Adrenal gland (tissue), 12 donors: ENCODE measurements around the gene POFUT1. TPM values are rescaled to one million over a fixed set of nuclear protein-coding genes. Genes with fewer than 3 reads are reported as not detected.

Source experiments
- DNase-seq, 7 donors: peaks; one replicate each; pipeline ENCODE4 v3.0.0-alpha.2; 2019 to 2020
- H3K27ac ChIP-seq, 5 donors: fragments of 200-600 bp; sonication (generic) in 4 of 5; 1 replicate in 3 of 5; 2 replicates in 2 of 5; pipeline versions ENCODE4 v1.5.1 to v1.8.0; 2016 to 2020; ENCODE audit warnings: mild to moderate bottlenecking in 1 of 5
- H3K27me3 ChIP-seq: fragments of 200-600 bp; 2 replicates; pipeline ENCODE4 v1.8.0; 2021
- H3K36me3 ChIP-seq, 2 donors: fragments of 200-600 bp; replicated peaks in 1 of 2; 1 replicate in 1 of 2; 2 replicates in 1 of 2; pipeline versions ENCODE4 v1.5.1 to v1.8.0; 2018 to 2022
- H3K4me1 ChIP-seq, 2 donors: fragments of 200-600 bp; replicated peaks in 1 of 2; 1 replicate in 1 of 2; 2 replicates in 1 of 2; pipeline versions ENCODE4 v1.5.1 to v1.8.0; 2018 to 2021
- H3K4me3 ChIP-seq, 4 donors: fragments of 200-600 bp; sonication (generic) in 3 of 4; one replicate each; pipeline ENCODE4 v1.5.1; 2016 to 2018
- H3K9me3 ChIP-seq, 3 donors: fragments of 200-600 bp; sonication (generic) in 1 of 3; replicated peaks in 1 of 3; 1 replicate in 2 of 3; 2 replicates in 1 of 3; pipeline versions ENCODE4 v1.5.1 to v1.8.0; 2016 to 2021
- POLR2A ChIP-seq, 2 donors: fragments of 450-650 bp; IDR thresholded peaks; one replicate each; pipeline ENCODE4 v1.6.1; 2017; ENCODE audit warnings: antibody characterized with exemption in 2 of 2, mild to moderate bottlenecking in 2 of 2, moderate library complexity in 1 of 2
- WGBS, 4 donors: extraction: QIAGEN DNeasy Blood & Tissue Kit in 2 of 4; methylation state at CpG; one replicate each; pipeline versions ENCODE4 v1.1.5 to v1.1.7; 2013 to 2017; 5-methylcytosine and 5-hydroxymethylcytosine counted together
- intact Hi-C, 2 donors: fragments of 100-400 bp; cut with DNase I; formaldehyde crosslinking; loops; one replicate each; pipeline versions ENCODE4 v1.14.1 to v1.15.0; 2022 to 2023
- polyA plus RNA-seq, 3 donors: library from polyadenylated mRNA; stranded (reverse); fragments of 200-250 nt in 2 of 3; fragments of 350-450 nt in 1 of 3; fragmentation: Illumina TruSeq in 1 of 3; extraction: RNeasy Lipid Tissue Mini Kit (QIAGEN cat#74804) in 1 of 3; gene quantifications; one replicate each; pipeline ENCODE4 v1.2.3, GENCODE V29; 2013 to 2014
- total RNA-seq, 9 donors: library from RNA; depleted of rRNA in 4 of 9; stranded (reverse); fragments of >200 nt in 4 of 9; fragments of 120-200 nt in 1 of 9; fragmentation: NEBNext Ultra II Directional in 1 of 9; extraction: Animal tissue kit (Norgen Biotek cat#: 25700) in 1 of 9; gene quantifications; one replicate each; pipeline versions ENCODE4 v1.1.0 to v1.2.4, GENCODE V29; 2013 to 2023
- TF ChIP-seq, protein P1 (sequence below), 6 experiments: fragments of 450-650 bp in 4 of 6; fragments of 200-600 bp in 2 of 6; sonication (generic) in 1 of 6; IDR thresholded peaks; 1 replicate in 5 of 6; 2 replicates in 1 of 6; pipeline versions ENCODE4 v1.5.1 to v1.8.0; 2016 to 2021; ENCODE audit warnings: antibody characterized with exemption in 6 of 6, mild to moderate bottlenecking in 2 of 6, moderate library complexity in 1 of 6
- donor health status: healthy with polysubstance abuse.
- donor health status: Bipolar disorder and iron deficiency.
- donor health status: DM: yes; HTN: yes; CAD: no.
- donor health status: DM: no; HTN: no; CAD: no.
- donor health status: DM: no; HTN: no; CAD: no.
- donor health status: DM: yes; HTN: yes; CAD: no.

Gene POFUT1
- total and polyA plus RNA-seq, 12 donors, result 8.5 to 45.5 (median 27.7) TPM

DNA sequence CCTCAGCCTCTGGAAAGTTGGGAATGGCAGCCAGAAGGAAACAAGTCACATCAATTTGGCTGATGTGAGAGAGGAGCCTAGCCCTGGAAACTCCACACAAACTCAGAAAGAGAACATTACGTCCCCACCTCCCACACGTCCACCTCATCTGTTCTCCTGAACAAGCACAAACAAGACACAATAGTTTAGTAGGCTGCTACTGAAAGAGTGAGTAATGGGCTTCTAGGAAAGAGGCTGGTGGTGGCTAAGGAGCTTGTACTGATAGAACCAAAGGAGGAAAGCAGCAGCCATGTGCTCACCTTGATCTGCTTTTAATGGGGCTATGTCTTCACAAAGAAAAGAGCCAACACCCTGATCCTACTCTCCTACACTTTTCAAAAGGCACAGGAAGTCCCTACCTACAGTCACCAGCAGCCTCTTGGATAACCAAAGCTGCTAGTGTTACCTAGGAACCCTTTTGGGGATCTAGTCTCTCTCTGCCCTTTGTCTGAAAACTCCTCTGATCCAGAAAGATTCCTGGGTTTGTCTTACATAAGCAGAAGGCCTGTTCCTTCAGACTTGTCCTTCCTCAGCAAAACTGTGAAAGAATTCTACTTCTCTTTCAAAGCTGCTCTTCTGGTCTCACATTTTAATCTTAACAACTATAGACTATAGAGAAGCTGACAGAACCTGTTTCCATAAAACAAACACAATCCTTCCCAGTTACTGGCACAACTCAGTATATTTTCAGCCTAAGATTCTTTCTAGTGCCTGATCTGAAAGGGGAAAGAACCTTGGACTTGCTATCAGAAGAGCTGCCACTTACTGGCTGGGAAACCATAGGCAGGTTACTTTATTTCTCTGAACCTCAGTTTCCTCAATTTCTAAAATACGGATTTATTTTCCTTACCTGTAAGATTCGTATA is 3.2 kb upstream of the POFUT1 start:
- peak overlapping the region in 2 of 5 donors; percentile 13 to 77 for H3K27ac ChIP-seq
- H3K9me3 ChIP-seq, result no peaks in the 10 kb centered on the region
- intact Hi-C loops, result no loop called here
- no peaks in the 10 kb centered on the region for H3K27me3 ChIP-seq
- TF ChIP-seq POLR2A (IDR thresholded peaks at IDR 0.05), result no peak
- TF ChIP-seq, protein P1, sequence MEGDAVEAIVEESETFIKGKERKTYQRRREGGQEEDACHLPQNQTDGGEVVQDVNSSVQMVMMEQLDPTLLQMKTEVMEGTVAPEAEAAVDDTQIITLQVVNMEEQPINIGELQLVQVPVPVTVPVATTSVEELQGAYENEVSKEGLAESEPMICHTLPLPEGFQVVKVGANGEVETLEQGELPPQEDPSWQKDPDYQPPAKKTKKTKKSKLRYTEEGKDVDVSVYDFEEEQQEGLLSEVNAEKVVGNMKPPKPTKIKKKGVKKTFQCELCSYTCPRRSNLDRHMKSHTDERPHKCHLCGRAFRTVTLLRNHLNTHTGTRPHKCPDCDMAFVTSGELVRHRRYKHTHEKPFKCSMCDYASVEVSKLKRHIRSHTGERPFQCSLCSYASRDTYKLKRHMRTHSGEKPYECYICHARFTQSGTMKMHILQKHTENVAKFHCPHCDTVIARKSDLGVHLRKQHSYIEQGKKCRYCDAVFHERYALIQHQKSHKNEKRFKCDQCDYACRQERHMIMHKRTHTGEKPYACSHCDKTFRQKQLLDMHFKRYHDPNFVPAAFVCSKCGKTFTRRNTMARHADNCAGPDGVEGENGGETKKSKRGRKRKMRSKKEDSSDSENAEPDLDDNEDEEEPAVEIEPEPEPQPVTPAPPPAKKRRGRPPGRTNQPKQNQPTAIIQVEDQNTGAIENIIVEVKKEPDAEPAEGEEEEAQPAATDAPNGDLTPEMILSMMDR (IDR thresholded peaks at IDR 0.05), result no peak
- WGBS, 4 donors, result 63 to 66% (median 64%) methylated on average over 4 of the region's 4 CpGs
- H3K36me3 ChIP-seq, result peaks cover 0 to 25% of the 10 kb centered on the region in 2 donors
- peaks cover 19 to 64% of the 10 kb centered on the region in 2 donors for H3K4me1 ChIP-seq
- DNase-seq, result no peak
- H3K4me3 ChIP-seq, result no peak overlapping the region

- H3K36me3 ChIP-seq, result peaks cover 0 to 17% of the 10 kb centered on the region in 2 donors
- intact Hi-C loops, result no loop called here
- H3K27me3 ChIP-seq, result no peaks in the 10 kb centered on the region
- 65 to 78% (median 66%) methylated on average over 5 of the region's 5 CpGs for WGBS, 4 donors
- H3K27ac ChIP-seq, result peak overlapping the region in 2 of 5 donors; percentile 13 to 77
- peaks cover 19 to 72% of the 10 kb centered on the region in 2 donors for H3K4me1 ChIP-seq
- H3K4me3 ChIP-seq, result peak overlapping the region in 1 of 4 donors; percentile 100
- H3K9me3 ChIP-seq, result no peaks in the 10 kb centered on the region
- no peak for TF ChIP-seq POLR2A (IDR thresholded peaks at IDR 0.05)
- DNase-seq, result no peak
Measured at GRCh38 chr20:32205110-32205842, 2.4 kb upstream of the POFUT1 start.

- Histone ChIP-seq H3K9me3 (no peaks in the 10 kb centered on the region), H3K36me3 (peaks cover 0 to 8% of the 10 kb centered on the region in 2 donors), H3K4me3 (peak overlapping the region in 2 of 4 donors; percentile 95 to 100), H3K4me1 (peaks cover 19 to 72% of the 10 kb centered on the region in 2 donors), H3K27ac (peak overlapping the region in 3 of 5 donors; percentile 77 to 93 (median 82)), H3K27me3 (no peaks in the 10 kb centered on the region)
- WGBS, 4 donors, result 39 to 49% (median 43%) methylated on average over 8 of the region's 8 CpGs
- intact Hi-C loops, result no loop called here
- TF ChIP-seq, protein P1 (IDR thresholded peaks at IDR 0.05), result no peak
- no peak for TF ChIP-seq POLR2A (IDR thresholded peaks at IDR 0.05)
- DNase-seq, result no peak
Measured at GRCh38 chr20:32205843-32206759, 1.6 kb upstream of the POFUT1 start.
